GM12875 (cell line): ENCODE data around the gene ERCC6L.
"Not testable (repeated sequence)": the region's sequence is repeated elsewhere in the genome, so short reads cannot be mapped to it uniquely, and the experiment has no call there.

Source experiments
- H3K4me3 ChIP-seq: one replicate; pipeline ENCODE4 v1.5.1; 2011; ENCODE audit warnings: low read depth, low read length, control low read depth
- TF ChIP-seq, protein P1 (sequence below): IDR thresholded peaks from 2 replicates; pipeline ENCODE4 v1.5.1; 2011; ENCODE audit warnings: low read depth, mild to moderate bottlenecking, control low read depth, inconsistent platforms, low read length, moderate library complexity, borderline replicate concordance; ENCODE audit not compliant: insufficient read depth

ERCC6L gene

DNA sequence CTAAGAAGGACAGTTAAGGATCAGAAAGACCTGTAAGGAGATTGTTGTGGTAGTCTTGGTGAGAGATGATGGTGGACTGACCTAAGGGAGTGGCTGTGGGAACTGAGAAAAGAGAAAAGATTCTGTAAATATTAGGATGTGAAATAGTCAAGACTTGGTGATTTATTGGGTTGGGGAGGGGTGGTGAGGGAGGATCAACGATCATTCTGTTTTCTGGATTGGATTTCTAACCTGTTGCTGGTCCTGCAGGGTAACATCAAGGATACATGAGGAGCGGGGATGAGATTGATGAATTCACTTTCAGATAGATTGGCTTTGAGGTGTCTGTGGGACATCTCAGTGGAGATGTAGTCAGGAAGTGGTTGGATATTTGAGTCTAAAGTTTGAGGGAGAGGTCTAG, 55.9 kb downstream of the ERCC6L start:
- TF ChIP-seq, protein P1, sequence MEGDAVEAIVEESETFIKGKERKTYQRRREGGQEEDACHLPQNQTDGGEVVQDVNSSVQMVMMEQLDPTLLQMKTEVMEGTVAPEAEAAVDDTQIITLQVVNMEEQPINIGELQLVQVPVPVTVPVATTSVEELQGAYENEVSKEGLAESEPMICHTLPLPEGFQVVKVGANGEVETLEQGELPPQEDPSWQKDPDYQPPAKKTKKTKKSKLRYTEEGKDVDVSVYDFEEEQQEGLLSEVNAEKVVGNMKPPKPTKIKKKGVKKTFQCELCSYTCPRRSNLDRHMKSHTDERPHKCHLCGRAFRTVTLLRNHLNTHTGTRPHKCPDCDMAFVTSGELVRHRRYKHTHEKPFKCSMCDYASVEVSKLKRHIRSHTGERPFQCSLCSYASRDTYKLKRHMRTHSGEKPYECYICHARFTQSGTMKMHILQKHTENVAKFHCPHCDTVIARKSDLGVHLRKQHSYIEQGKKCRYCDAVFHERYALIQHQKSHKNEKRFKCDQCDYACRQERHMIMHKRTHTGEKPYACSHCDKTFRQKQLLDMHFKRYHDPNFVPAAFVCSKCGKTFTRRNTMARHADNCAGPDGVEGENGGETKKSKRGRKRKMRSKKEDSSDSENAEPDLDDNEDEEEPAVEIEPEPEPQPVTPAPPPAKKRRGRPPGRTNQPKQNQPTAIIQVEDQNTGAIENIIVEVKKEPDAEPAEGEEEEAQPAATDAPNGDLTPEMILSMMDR, result no peak
- no peak overlapping the region for H3K4me3 ChIP-seq

DNA sequence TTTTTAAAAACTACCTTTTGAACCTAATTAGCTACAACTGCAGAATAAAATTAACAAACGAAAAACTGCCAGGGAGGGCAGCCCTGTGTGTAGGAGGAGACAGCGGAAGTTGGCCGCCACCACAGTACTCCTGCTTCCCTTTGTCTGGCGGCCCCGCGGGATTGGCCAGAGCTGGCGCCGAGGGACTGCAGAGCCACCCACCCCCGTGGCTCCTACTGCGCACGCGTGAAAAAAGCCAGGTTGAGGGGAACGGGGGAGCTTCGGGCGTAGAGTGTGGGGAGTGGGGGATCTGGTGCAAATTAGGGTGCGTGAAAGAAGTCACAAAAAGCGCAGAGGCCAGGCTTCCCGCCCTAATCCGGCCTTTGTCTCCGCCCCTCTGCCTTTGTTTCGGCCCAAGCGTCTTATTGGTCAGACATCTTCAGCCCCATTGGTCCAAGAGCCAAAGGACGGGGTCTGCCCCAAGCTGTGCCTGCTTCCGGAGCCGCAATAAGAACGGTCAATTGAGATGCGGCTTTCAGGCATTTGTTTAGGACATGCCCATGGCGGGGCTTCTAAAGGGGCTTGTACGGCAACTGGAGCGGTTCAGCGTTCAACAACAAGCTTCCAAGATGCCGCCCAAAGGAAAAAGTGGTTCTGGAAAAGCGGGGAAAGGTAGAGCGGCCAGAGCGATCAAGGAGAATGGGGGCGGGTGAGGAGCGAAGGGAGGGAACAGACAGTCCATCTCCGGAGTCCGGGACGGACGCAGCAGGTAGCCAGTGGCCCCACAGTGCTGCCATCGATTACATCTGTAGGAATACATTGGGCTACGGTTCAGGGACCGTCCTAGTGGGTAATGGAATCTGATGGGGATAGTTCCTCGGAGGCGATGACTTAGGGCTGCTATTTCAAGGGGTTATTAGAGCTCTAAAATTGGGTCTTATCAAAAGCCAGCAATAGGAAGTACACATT, 57.4 kb downstream of the ERCC6L start, which contains the start of gene PIN4:
TSS of gene PIN4 (plus strand) at position 580 of the 948 bp plus-strand sequence. CDS start at position 609, 29 bp downstream.
- TF ChIP-seq, protein P1, result no peak
- H3K4me3 ChIP-seq, result peak within 1 kb of the TSS; percentile 60

DNA sequence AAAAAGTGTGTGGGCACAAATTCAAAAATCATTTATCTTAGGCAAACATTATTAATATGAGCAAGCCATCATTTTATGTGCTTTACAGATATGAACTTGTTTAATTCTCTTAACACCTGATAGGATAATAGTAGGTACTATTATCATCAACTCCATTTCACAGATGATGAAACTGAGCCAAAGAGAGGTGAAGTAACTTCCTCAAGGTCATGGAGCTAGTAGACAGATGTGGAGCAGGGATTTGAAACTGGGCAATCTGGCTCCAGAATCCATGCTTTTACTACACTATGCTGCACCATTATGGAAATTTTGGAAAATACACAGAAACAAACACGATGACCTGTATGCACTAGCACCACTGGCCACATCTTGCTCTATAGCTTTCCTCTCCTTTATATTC, 58.3 kb downstream of the ERCC6L start:
- H3K4me3 ChIP-seq, result peak overlapping the region; percentile 60

DNA sequence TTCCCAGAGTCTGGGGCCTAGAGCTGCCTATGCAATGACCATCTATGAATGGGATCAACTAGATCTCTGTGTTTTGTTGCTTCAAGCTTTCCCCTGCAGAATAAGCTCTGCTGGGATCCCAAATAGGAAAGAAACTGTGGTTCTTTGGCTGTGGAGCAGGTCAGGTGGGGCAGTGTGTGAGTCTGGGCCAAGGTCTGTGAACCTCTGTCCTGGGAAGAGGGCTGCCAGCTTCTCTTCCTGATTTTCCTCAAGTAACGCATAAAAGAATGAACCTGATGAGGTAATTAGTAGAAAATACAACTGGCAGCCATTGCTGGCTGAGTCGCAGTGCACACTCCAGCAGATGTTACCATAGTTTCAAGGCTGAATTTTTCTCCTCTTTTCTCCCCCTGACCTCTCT, 61.8 kb downstream of the ERCC6L start:
- no peak overlapping the region for H3K4me3 ChIP-seq
- TF ChIP-seq, protein P1, result no peak

More for the DNA sequence above, 58.3 kb downstream of the ERCC6L start:
- TF ChIP-seq, protein P1, result no peak

DNA sequence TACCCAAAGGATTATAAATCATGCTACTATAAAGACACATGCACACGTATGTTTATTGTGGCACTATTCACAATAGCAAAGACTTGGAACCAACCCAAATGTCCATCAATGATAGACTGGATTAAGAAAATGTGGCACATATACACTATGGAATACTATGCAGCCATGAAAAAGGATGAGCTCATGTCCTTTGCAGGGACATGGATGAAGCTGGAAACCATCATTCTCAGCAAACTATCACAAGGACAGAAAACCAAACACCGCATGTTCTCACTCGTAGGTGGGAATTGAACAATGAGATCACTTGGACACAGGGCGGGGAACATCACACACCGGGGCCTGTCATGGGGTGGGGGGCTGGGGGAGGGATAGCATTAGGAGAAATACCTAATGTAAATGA, 62.5 kb downstream of the ERCC6L start:
- not testable (repeated sequence) for H3K4me3 ChIP-seq

DNA sequence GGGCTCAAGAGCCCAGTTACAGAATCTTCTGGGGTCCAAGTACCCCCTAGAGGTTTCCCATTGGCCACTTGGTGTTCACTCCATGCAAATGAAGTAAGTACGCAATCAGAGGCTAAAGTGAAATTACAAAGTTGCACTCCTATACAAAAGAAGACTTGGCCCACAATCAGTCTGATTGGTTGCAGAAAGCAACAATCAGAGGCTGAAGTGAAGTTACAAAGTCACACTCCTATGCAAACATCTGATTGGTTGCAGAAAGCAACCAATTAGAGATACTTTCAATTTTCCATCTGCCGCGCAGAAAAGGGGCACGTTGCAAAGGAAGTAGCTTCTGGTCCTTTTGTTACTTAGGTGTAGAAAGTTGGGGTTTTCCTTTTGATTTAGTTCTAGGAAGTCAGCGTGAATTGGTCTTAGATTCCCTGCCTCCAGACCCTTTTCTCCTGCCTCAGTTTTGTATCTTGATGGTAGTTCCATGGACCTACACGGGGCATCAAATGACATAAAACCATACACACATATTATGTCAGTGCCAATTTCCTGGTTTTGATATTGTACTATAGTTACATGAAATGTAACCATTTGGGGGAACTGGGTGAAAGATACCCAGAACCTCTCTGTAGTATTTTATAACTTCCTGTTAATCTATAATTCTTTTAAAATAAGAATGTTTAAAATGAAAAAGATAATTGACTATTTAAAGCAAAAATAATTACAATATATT, 69.7 kb downstream of the ERCC6L start:
- no peak overlapping the region for H3K4me3 ChIP-seq
- TF ChIP-seq, protein P1, result no peak

DNA sequence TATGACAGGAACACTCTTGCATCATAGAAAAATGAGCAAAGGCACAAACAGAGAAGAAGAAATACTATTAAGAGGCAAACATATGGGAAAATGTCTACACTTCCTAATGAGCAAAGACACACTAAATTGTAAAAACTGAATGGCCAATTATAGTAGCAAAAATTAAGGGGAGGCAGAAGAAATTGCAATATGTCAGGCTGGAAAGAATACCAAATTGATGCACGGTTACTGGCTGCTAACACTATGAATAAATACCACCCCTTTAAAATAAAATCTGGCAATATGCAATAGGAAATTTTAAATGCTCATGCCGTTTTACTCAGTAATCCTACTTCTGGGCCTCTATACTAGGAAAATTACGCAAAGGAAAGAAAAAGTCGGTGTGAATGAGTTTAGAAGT, 73.3 kb downstream of the ERCC6L start:
- H3K4me3 ChIP-seq, result no peak overlapping the region
- TF ChIP-seq, protein P1, result no peak
